GM12878 (cell line): Measurements from ENCODE around the gene ALG6. TPM values are rescaled to one million over a fixed set of nuclear protein-coding genes. Genes with fewer than 3 reads are reported as not detected.

Experiments
- ATAC-seq: fragments of 200-7000 bp; cut with Tn5 transposase; 3 replicates; pipeline ENCODE4 v1.9.1; 2020; ENCODE audit warnings: mild to moderate bottlenecking, moderate library complexity
- Bru-seq: library from RNA; stranded (reverse); fragments of 400-500 nt; gene quantifications from one replicate; lab custom pipeline; 2021; lab: Mats Ljungman, UMichigan
- BruChase-seq, 2 experiments: library from RNA; stranded (reverse); fragments of 400-500 nt; gene quantifications; one replicate each; lab custom pipeline; 2021; lab: Mats Ljungman, UMichigan
- BruUV-seq: library from RNA; stranded (reverse); fragments of 400-500 nt; replicated peaks from 2 replicates; lab custom pipeline; 2021; lab: Mats Ljungman, UMichigan
- CTCF ChIA-PET: fragments of 300-600 bp; sonication (Branson Sonifier 250); formaldehyde crosslinking; extraction: SDS; loops from one replicate; lab custom pipeline; 2021; ENCODE audit warnings: inconsistent platforms; lab: Yijun Ruan, JAX
- POLR2A ChIA-PET: fragments of 350-600 bp; formaldehyde crosslinking; extraction: SDS; loops from one replicate; lab custom pipeline; 2021; ENCODE audit warnings: inconsistent platforms; lab: Charles Lee
- RAD21 ChIA-PET: fragments of 300-600 bp; sonication (Branson Sonifier 250); formaldehyde crosslinking; loops from one replicate; lab custom pipeline; 2023; ENCODE audit warnings: antibody characterized with exemption; ENCODE audit not compliant: unreplicated experiment; lab: Charles Lee
- SMC1A ChIA-PET: fragments of 300-600 bp; sonication (Branson Sonifier 250); formaldehyde crosslinking; loops from one replicate; lab custom pipeline; 2023; ENCODE audit not compliant: unreplicated experiment, uncharacterized antibody; lab: Charles Lee
- DNase-seq: peaks from one replicate; pipeline ENCODE4 v3.0.0-alpha.2; 2011; ENCODE audit warnings: low read depth, low spot score
- FAIRE-seq: peaks from 3 replicates; lab custom pipeline; 2011; peaks lifted over from hg19 to GRCh38; lab: Jason Lieb, UNC
- H2AFZ ChIP-seq: 2 replicates; pipeline ENCODE4 v1.6.0; 2011; ENCODE audit warnings: low read depth, low read length, control low read depth; ENCODE audit not compliant: control insufficient read depth
- H3K27ac ChIP-seq: 2 replicates; pipeline ENCODE4 v1.5.1; 2011; ENCODE audit warnings: control low read depth; ENCODE audit not compliant: control insufficient read depth, insufficient read depth
- H3K27me3 ChIP-seq, 2 experiments: replicated peaks in 1 of 2; 2 replicates each; pipeline versions ENCODE4 v1.6.0 to v1.6.1; 2011; ENCODE audit warnings: low read length in 1 of 2; ENCODE audit not compliant: control insufficient read depth in 2 of 2, insufficient read depth in 2 of 2
- H3K36me3 ChIP-seq, 2 experiments: 2 replicates each; pipeline ENCODE4 v1.5.1; 2011; ENCODE audit warnings: low read length in 1 of 2; ENCODE audit not compliant: control insufficient read depth in 2 of 2, insufficient read depth in 2 of 2
- H3K4me1 ChIP-seq: 2 replicates; pipeline ENCODE4 v1.6.1; 2011; ENCODE audit warnings: mild to moderate bottlenecking, low read length, moderate library complexity, mixed read lengths; ENCODE audit not compliant: control insufficient read depth, insufficient read depth
- H3K4me2 ChIP-seq: 2 replicates; pipeline ENCODE4 v1.6.0; 2011; ENCODE audit warnings: control low read depth; ENCODE audit not compliant: control insufficient read depth, insufficient read depth
- H3K4me3 ChIP-seq: fragments of 200-600 bp; sonication (generic); 2 replicates; pipeline ENCODE4 v1.5.1; 2016
- H3K79me2 ChIP-seq: 2 replicates; pipeline ENCODE4 v1.6.0; 2011; ENCODE audit warnings: low read length; ENCODE audit not compliant: control insufficient read depth, insufficient read depth
- H3K9ac ChIP-seq: 2 replicates; pipeline ENCODE4 v1.8.0; 2011; ENCODE audit warnings: low read length, control low read depth, mixed read lengths; ENCODE audit not compliant: control insufficient read depth, insufficient read depth
- H3K9me3 ChIP-seq: replicated peaks from 3 replicates; pipeline ENCODE4 v1.5.1; 2011; ENCODE audit warnings: mild to moderate bottlenecking, low read length; ENCODE audit not compliant: control insufficient read depth, insufficient read depth
- H4K20me1 ChIP-seq: 2 replicates; pipeline ENCODE4 v1.6.0; 2011; ENCODE audit not compliant: control insufficient read depth, insufficient read depth
- BACH1 ChIP-seq: fragments of 450-650 bp; IDR thresholded peaks from 2 replicates; pipeline ENCODE4 v1.6.1; 2017; ENCODE audit warnings: mild to moderate bottlenecking, borderline replicate concordance
- BHLHE40 ChIP-seq, 2 experiments: fragments of 450-650 bp in 1 of 2; IDR thresholded peaks; 2 replicates each; pipeline ENCODE4 v1.6.1; 2011 to 2017; ENCODE audit warnings: low read depth in 2 of 2, borderline replicate concordance in 1 of 2, improper control_type of control experiment in 1 of 2, low read length in 1 of 2, mild to moderate bottlenecking in 1 of 2
- BRCA1 ChIP-seq: IDR thresholded peaks from 2 replicates; pipeline ENCODE4 v1.6.1; 2011; ENCODE audit warnings: low read depth, low read length, improper control_type of control experiment
- GATAD2B ChIP-seq: fragments of 450-650 bp; conservative IDR thresholded peaks from 2 replicates; pipeline ENCODE4 v1.6.1; 2017; ENCODE audit warnings: low read depth, mild to moderate bottlenecking, moderate library complexity
- LARP7 ChIP-seq: fragments of 450-650 bp; IDR thresholded peaks from 2 replicates; pipeline ENCODE4 v1.6.1; 2017; ENCODE audit warnings: mild to moderate bottlenecking
- NBN ChIP-seq: fragments of 450-650 bp; IDR thresholded peaks from 2 replicates; pipeline ENCODE4 v1.6.1; 2016
- TCF12 ChIP-seq: IDR thresholded peaks from 2 replicates; pipeline ENCODE4 v1.6.1; 2011; ENCODE audit warnings: low read depth, mild to moderate bottlenecking, low read length
- TCF3 ChIP-seq: IDR thresholded peaks from 2 replicates; pipeline ENCODE4 v1.6.1; 2012; ENCODE audit warnings: low read depth, mild to moderate bottlenecking, low read length, borderline replicate concordance; ENCODE audit not compliant: insufficient read depth
- WGBS: methylation state at CpG from one replicate; pipeline ENCODE4 v1.1.6; 2016; ENCODE audit warnings: low lambda C conversion rate; ENCODE audit not compliant: insufficient replicate concordance, insufficient coverage; ENCODE audit errors: missing lambda C conversion rate; 5-methylcytosine and 5-hydroxymethylcytosine counted together
- in situ Hi-C: fragments of 300-500 bp; cut with MboI; formaldehyde crosslinking; loops from 9 replicates; pipeline ENCODE4 v1.14.3; 2018; ENCODE audit warnings: mixed read lengths
- intact Hi-C: fragments of 100-400 bp; cut with micrococcal nuclease; formaldehyde crosslinking; loops from one replicate; pipeline ENCODE4 v1.14.2; 2022; ENCODE audit not compliant: unreplicated experiment
- long read RNA-seq, 2 experiments: library from polyadenylated mRNA; unstranded; transcript quantifications; one replicate each; pipeline ENCODE4 v2.0.0, GENCODE V29; 2019 to 2020
- polyA minus RNA-seq, 3 experiments: library from RNA; depleted of rRNA, polyadenylated mRNA; stranded (reverse); fragments of >200 nt; gene quantifications; 2 replicates each; pipeline ENCODE4 v1.2.3, GENCODE V29; 2011
- polyA plus RNA-seq, 11 experiments: library from polyadenylated mRNA; depleted of rRNA in 4 of 11; unstranded in 6 of 11; stranded (reverse) in 5 of 11; fragments of >200 nt; fragmentation: Nextera tagmentation in 4 of 11; fragmentation: Illumina TruSeq in 1 of 11; extraction: Ambion mirVana in 4 of 11; extraction: Trizol in 1 of 11; gene quantifications; 1 replicate in 1 of 11; 2 replicates in 10 of 11; pipeline versions ENCODE4 v1.2.1 to v1.2.3, GENCODE V29; 2011 to 2016; ENCODE audit warnings: inconsistent platforms in 2 of 11, missing spikeins in 2 of 11, low read depth in 1 of 11
- total RNA-seq, 4 experiments: library from RNA; depleted of rRNA in 3 of 4; stranded (reverse); fragments of >200 nt in 3 of 4; fragmentation: Illumina TruSeq in 1 of 4; extraction: Trizol in 1 of 4; gene quantifications; 2 replicates each; pipeline versions ENCODE4 v1.2.1 to v1.2.3, GENCODE V29; 2013 to 2021
- TF ChIP-seq, protein P1 (sequence below): IDR thresholded peaks from 2 replicates; pipeline ENCODE4 v1.6.1; 2011; ENCODE audit warnings: borderline replicate concordance, low read depth, mild to moderate bottlenecking, moderate library complexity, mixed read lengths, low read length; ENCODE audit not compliant: insufficient read depth; ENCODE audit errors: extremely low read length
- TF ChIP-seq, protein P2 (sequence below): fragments of 450-650 bp; formaldehyde crosslinking; IDR thresholded peaks from 2 replicates; pipeline ENCODE4 v1.4.0; 2022; ENCODE audit warnings: mild to moderate bottlenecking, moderate library complexity
- TF ChIP-seq, protein P3 (sequence below): fragments of 450-650 bp; IDR thresholded peaks from 2 replicates; pipeline ENCODE4 v1.6.1; 2016; ENCODE audit warnings: mild to moderate bottlenecking

Gene ALG6
- 66.0 and 70.4 TPM in 2 replicates for total RNA-seq (2013; cell fraction: nucleolus; rRNA removed)
- total RNA-seq (2014; rRNA removed) (17.1 and 29.3 TPM in 2 replicates), total RNA-seq (2014; rRNA removed; fragmentation: Illumina TruSeq; extraction: Trizol) (16.8 and 17.1 TPM in 2 replicates), total RNA-seq (2021) (12.2 and 13.8 TPM in 2 replicates), polyA plus RNA-seq (2011; rRNA removed) (24.1 and 39.6 TPM in 2 replicates), polyA plus RNA-seq (2014; fragmentation: Illumina TruSeq; extraction: Trizol) (17.0 and 20.6 TPM in 2 replicates), polyA plus RNA-seq (2014; fragmentation: Nextera tagmentation; extraction: Ambion mirVana) (10 to 100 TPM; 13.8 to 20.2 TPM), polyA plus RNA-seq (2014; rRNA removed) (12.4 and 15.2 TPM in 2 replicates), polyA plus RNA-seq (2016; fragmentation: Nextera tagmentation; extraction: Ambion mirVana) (10 to 100 TPM; 25.2 to 28.5 TPM), polyA minus RNA-seq (2011; rRNA and poly(A)+ RNA removed) (15.1 and 22.5 TPM in 2 replicates), Bru-seq, nascent RNA (percentile 65 among the genes with signal in this experiment), BruChase-seq, experiment 1, labeled RNA remaining after a 6-hour chase (percentile 69 among the genes with signal in this experiment), BruChase-seq, experiment 2, labeled RNA remaining after a 2-hour chase (percentile 69 among the genes with signal in this experiment)
- 6.1 TPM for polyA plus RNA-seq (2011; ENCODE audit: low read depth)
- polyA plus RNA-seq (2011; cell fraction: cytosol; rRNA removed), result 5.8 and 7.6 TPM in 2 replicates
- polyA plus RNA-seq (2011; cell fraction: nucleus; rRNA removed), result 27.0 and 32.2 TPM in 2 replicates
- 11.0 and 11.1 TPM in 2 replicates for polyA plus RNA-seq (2012)
- polyA minus RNA-seq (2011; cell fraction: cytosol; rRNA and poly(A)+ RNA removed), result 5.0 and 5.7 TPM in 2 replicates
- 20.6 and 32.5 TPM in 2 replicates for polyA minus RNA-seq (2011; cell fraction: nucleus; rRNA and poly(A)+ RNA removed)
- long read RNA-seq, experiment 1, transcript ALG6-202 (15 exons, 3,371 nt), result major isoform, 12 of 15 reads
- long read RNA-seq, experiment 1, partial matches to known transcripts, result 1 of 15 reads
- long read RNA-seq, experiment 1, other reads (novel, unspliced or antisense), result 2 of 15 reads
- long read RNA-seq, experiment 2, transcript ALG6-202 (15 exons, 3,371 nt), result major isoform, 97 of 121 reads
- long read RNA-seq, experiment 2, partial matches to known transcripts, result 11 of 121 reads
- long read RNA-seq, experiment 2, other reads (novel, unspliced or antisense), result 13 of 121 reads

DNA sequence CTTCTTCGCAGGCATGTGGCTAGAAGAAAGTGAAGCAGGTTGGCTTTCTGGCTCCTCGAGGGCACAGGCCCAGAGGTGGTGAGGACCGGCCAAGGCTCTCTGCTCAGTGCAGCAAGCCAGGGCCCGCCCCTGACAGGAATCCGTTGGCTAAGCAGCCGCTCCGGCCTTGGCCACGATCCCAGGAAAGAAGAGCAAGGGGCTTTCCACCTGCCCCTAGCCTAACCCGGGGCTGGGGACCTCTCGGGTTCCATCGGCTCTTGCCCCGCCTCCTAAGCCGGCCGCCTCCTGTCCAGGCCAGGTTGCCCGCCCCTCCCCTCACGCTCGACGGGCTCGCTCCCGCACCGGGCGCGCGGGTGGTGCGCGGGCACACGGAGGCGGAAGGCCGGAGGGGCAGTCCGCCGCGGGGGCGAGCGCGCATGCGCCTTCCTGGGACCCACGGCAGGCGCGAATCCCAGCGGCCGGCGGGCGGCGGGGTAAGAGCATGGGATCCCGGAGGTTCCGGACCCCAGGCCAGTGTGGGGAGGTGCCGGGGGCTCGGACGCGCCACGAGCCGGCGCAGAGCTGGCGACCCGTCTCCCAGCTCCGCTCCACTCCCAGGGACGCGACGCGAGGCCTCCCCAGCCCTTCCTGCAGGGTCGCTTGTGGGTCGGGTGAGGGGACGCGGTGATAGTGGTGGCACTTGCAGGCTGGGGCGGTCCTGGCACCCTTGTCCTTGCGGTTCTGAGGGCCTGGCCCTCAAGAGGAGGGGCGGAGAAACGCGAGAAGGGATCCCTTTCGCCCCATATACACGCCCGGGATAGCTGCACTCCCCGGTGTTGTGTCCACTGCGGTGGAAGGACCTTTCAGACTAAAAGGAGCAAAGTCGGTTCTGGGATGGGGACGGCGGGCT, at the start of gene ALG6:
Gene ALG6, plus strand, starts transcription at position 413 of the 889 bp plus-strand sequence. CDS start 3,351 bp downstream, outside the sequence.
- Histone ChIP-seq H3K9ac (peak within 1 kb of the TSS; percentile 85), H3K27me3 (no peaks in the 10 kb centered on the region), H3K36me3 (no peaks in the 10 kb centered on the region), H3K27ac (peak within 1 kb of the TSS; percentile 78), H4K20me1 (no peaks in the 10 kb centered on the region), H3K4me3 (peak within 1 kb of the TSS; percentile 97), H3K4me2 (peak within 1 kb of the TSS; percentile 97), H3K79me2 (peaks cover 4% of the 10 kb centered on the region), H3K4me1 (peaks cover 5% of the 10 kb centered on the region; the same call in 1 of the 2 replicates), H3K9me3 (no peaks in the 10 kb centered on the region), H2AFZ (peak within 1 kb of the TSS; percentile 98)
- CTCF ChIA-PET, result interaction anchor here (0.8 to 1.1 kb wide), 3 partner anchors 20 to 156 kb away, joined by 3 read pairs; partner anchors contain the start of genes EFCAB7 and ITGB3BP
- BruUV-seq, result no TSS peak
- intact Hi-C loops, result loop anchor here (2.0 to 5.0 kb wide), 2 partner anchors 21 to 35 kb away; no protein-coding TSS in a partner anchor
- ATAC-seq (peak; percentile 95), DNase-seq (peak; percentile 60), FAIRE-seq (no peak)
- WGBS, result under 1% methylated on average over 72 of the region's 77 CpGs
- SMC1A ChIA-PET, result no interaction called here
- in situ Hi-C loops, result no loop called here
- RAD21 ChIA-PET, result no interaction called here
- POLR2A ChIA-PET, result interaction anchor here (0.8 kb wide), 1 partner anchor 9 kb away, joined by 3 read pairs; no protein-coding TSS in a partner anchor
- TF ChIP-seq, protein P1, sequence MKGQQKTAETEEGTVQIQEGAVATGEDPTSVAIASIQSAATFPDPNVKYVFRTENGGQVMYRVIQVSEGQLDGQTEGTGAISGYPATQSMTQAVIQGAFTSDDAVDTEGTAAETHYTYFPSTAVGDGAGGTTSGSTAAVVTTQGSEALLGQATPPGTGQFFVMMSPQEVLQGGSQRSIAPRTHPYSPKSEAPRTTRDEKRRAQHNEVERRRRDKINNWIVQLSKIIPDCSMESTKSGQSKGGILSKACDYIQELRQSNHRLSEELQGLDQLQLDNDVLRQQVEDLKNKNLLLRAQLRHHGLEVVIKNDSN, result no peak
- TF ChIP-seq BACH1, result peak; percentile 84
- peak; percentile 84 for TF ChIP-seq GATAD2B
- TF ChIP-seq NBN, result 0 out of 2 replicates have a peak, but pooled peaks have one; percentile 22
- TF ChIP-seq, protein P2, sequence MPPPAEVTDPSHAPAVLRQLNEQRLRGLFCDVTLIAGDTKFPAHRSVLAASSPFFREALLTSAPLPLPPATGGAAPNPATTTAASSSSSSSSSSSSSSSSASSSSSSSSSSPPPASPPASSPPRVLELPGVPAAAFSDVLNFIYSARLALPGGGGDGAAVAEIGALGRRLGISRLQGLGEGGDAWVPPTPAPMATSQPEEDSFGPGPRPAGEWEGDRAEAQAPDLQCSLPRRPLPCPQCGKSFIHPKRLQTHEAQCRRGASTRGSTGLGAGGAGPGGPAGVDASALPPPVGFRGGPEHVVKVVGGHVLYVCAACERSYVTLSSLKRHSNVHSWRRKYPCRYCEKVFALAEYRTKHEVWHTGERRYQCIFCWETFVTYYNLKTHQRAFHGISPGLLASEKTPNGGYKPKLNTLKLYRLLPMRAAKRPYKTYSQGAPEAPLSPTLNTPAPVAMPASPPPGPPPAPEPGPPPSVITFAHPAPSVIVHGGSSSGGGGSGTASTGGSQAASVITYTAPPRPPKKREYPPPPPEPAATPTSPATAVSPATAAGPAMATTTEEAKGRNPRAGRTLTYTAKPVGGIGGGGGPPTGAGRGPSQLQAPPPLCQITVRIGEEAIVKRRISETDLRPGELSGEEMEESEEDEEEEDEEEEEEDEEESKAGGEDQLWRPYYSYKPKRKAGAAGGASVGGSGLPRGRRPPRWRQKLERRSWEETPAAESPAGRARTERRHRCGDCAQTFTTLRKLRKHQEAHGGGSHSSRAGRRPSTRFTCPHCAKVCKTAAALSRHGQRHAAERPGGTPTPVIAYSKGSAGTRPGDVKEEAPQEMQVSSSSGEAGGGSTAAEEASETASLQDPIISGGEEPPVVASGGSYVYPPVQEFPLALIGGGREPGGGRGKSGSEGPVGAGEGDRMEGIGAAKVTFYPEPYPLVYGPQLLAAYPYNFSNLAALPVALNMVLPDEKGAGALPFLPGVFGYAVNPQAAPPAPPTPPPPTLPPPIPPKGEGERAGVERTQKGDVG (CRISPR knock-in tag), result no peak
- TF ChIP-seq, protein P3, sequence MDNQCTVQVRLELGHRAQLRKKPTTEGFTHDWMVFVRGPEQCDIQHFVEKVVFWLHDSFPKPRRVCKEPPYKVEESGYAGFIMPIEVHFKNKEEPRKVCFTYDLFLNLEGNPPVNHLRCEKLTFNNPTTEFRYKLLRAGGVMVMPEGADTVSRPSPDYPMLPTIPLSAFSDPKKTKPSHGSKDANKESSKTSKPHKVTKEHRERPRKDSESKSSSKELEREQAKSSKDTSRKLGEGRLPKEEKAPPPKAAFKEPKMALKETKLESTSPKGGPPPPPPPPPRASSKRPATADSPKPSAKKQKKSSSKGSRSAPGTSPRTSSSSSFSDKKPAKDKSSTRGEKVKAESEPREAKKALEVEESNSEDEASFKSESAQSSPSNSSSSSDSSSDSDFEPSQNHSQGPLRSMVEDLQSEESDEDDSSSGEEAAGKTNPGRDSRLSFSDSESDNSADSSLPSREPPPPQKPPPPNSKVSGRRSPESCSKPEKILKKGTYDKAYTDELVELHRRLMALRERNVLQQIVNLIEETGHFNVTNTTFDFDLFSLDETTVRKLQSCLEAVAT, result peak; percentile 24
- TF ChIP-seq BHLHE40 (IDR thresholded peaks at IDR 0.05; ENCODE audit: borderline replicate concordance in 1 of 2, low read depth in 2 of 2, low read length in 1 of 2), result peak; percentile 5 to 66; a peak in 1 of 4 replicates
- TF ChIP-seq LARP7, result peak; percentile 75
- no peak for TF ChIP-seq BRCA1
- 0 out of 2 replicates have a peak, but pooled peaks have one; percentile 10 for TF ChIP-seq TCF12
- 0 out of 2 replicates have a peak, but pooled peaks have one; percentile 30 for TF ChIP-seq TCF3
